ENCODE data around the gene ACOT12.

The ACOT12 gene

GRCh38 chr5:81383867-81384266, 10.1 kb downstream of the ACOT12 start:
- TF ChIP-seq, protein P1, sequence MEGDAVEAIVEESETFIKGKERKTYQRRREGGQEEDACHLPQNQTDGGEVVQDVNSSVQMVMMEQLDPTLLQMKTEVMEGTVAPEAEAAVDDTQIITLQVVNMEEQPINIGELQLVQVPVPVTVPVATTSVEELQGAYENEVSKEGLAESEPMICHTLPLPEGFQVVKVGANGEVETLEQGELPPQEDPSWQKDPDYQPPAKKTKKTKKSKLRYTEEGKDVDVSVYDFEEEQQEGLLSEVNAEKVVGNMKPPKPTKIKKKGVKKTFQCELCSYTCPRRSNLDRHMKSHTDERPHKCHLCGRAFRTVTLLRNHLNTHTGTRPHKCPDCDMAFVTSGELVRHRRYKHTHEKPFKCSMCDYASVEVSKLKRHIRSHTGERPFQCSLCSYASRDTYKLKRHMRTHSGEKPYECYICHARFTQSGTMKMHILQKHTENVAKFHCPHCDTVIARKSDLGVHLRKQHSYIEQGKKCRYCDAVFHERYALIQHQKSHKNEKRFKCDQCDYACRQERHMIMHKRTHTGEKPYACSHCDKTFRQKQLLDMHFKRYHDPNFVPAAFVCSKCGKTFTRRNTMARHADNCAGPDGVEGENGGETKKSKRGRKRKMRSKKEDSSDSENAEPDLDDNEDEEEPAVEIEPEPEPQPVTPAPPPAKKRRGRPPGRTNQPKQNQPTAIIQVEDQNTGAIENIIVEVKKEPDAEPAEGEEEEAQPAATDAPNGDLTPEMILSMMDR (conservative IDR thresholded peaks at IDR 0.05; ENCODE audit: low read length): no peak
- no peak overlapping the region for H3K4me3 ChIP-seq (ENCODE audit: low read length)
- no peak for DNase-seq (ENCODE audit: low read depth)

- no peak for DNase-seq (ENCODE audit: low read depth)
- H3K4me3 ChIP-seq (ENCODE audit: low read length): no peak overlapping the region
- TF ChIP-seq, protein P1 (conservative IDR thresholded peaks at IDR 0.05; ENCODE audit: low read length): no peak
Observed at GRCh38 chr5:81371354-81371876, 22.5 kb downstream of the ACOT12 start.

- TF ChIP-seq, protein P1 (conservative IDR thresholded peaks at IDR 0.05; ENCODE audit: low read length): no peak
- DNase-seq (ENCODE audit: low read depth): no peak
Observed at GRCh38 chr5:81370912-81371311, 23.0 kb downstream of the ACOT12 start.

GRCh38 chr5:81365541-81365940, 28.4 kb downstream of the ACOT12 start:
- H3K4me3 ChIP-seq (ENCODE audit: low read length): no peak overlapping the region
- TF ChIP-seq, protein P1 (conservative IDR thresholded peaks at IDR 0.05; ENCODE audit: low read length): no peak
- DNase-seq (ENCODE audit: low read depth): no peak

More at GRCh38 chr5:81370912-81371311, 23.0 kb downstream of the ACOT12 start:
- no peak overlapping the region for H3K4me3 ChIP-seq (ENCODE audit: low read length)

DNA sequence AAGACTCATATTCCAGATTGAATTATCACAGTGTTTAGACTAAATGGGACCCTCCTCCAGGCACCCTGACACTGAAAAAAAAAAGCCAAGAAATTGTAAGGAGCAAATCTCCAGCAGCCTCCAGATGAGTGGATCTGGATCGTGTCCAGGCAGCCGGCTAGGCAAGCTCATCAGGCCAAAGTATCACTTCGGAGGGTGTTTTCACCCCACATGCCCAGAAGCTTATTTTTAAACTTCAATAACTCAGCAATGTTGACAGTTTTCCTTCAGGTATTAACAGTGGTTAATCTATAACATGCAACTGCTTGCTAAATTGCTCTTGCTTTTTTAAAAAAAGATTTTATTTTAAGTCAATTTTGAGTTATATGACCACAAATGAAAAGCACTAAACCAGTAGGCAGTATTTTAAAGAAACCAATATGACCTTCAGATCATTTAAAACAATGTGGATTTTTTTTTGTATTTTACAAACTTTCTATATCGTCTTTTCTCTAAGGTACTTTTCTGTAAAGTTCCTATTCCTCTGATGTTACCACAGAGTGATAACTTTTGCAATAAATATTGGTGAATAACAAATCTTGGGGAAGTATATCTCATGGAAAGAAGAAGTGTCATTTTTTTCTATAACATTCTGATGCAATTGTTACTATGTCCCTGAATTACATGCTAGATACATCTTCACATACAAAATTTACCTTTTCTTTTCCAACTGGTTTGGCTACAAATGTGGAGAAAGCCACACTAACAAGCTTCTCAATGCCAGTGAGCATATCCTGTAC, 30.7 kb downstream of the ACOT12 start:
- TF ChIP-seq, protein P1 (conservative IDR thresholded peaks at IDR 0.05; ENCODE audit: low read length): no peak
- no peak overlapping the region for H3K4me3 ChIP-seq (ENCODE audit: low read length)
- no peak for DNase-seq (ENCODE audit: low read depth)

DNA sequence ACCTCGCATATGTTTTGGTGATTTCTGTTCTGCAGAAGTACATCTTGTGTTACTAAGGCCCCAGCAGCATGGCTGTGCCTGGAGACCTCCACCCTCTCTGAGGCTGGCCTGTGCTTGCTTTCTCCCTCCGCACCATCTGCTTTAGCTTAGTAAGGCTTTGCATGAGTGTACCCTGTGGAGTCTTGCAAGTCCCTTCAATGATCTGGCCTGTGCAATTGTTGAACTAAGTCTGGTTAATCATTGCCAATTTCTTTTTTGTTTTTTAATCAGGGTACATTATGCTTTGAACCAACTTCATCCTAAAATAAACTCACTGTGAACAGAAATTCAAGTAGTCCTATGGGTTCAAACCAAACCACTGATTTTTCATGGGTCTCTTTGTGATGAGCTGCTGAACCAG, 32.3 kb downstream of the ACOT12 start:
- no peak overlapping the region for H3K4me3 ChIP-seq (ENCODE audit: low read length)
- DNase-seq (ENCODE audit: low read depth): no peak
- TF ChIP-seq, protein P1 (conservative IDR thresholded peaks at IDR 0.05; ENCODE audit: low read length): no peak

- DNase-seq (ENCODE audit: low read depth): no peak
- H3K4me3 ChIP-seq (ENCODE audit: low read length): no peak overlapping the region
- TF ChIP-seq, protein P1 (conservative IDR thresholded peaks at IDR 0.05; ENCODE audit: low read length): no peak
Observed at GRCh38 chr5:81360640-81361039, 33.3 kb downstream of the ACOT12 start.

Measured in AG10803 (cell line).